ENCODE results near the gene DGKQ.
A peak's percentile ranks its signal among the peaks of the same experiment; 100 is the strongest.

The DGKQ gene

DNA sequence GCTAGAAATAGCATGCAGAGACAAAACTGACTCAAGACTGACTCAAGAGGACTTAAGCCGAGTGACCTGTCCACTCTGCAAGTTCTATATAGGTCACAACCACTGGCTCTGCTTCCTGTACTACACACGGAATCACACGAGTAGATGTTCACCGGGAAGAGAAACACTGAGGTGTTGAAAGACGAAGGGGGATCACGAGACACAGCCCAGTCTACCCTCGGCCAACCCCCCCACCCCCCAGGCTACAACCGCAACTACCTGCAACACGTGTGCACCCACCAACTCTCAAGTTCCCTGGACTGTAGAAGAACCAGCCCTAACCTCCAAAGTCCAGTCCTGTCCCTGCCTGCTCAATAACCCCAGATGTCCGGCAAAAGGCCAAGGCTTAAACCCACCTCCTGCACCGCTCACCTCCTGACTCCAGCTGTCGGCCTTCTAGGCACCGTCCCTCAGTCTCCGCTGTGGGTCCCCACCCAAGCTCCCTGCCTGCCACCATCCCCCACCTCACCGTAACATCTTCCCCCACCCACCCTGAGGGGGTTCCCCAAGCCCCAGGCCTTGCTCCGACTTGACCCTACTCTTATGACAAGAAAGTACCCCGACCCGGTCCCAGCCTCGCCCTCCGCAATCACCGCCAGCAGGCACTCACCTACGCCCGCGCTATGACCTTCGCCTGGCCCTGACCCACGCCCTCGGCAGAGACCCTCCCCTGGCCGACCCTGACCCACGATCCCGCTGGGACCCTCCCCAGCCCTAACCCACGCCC, 42.0 kb downstream of the DGKQ start:
- Histone ChIP-seq H2BK12ac (ENCODE audit: low read length) (no peak overlapping the region), H3K27ac (ENCODE audit: low read depth, low read length) (peak overlapping the region; percentile 50), H4K8ac (ENCODE audit: low read depth, low read length) (peak overlapping the region; percentile 95), H3K36me3 (ENCODE audit: control insufficient read depth in 1 of 2, insufficient read depth in 2 of 2, low read length in 2 of 2) (peaks cover 0 to 5% of the 10 kb centered on the region in 2 experiments), H3K4me1 (ENCODE audit: control insufficient read depth in 1 of 2, insufficient read depth in 2 of 2, low read length in 2 of 2) (peaks cover 7 to 8% of the 10 kb centered on the region in 2 experiments), H3K14ac (ENCODE audit: low read length) (peak overlapping the region; percentile 94), H3K4me3 (ENCODE audit: low read depth, low read length) (peak overlapping the region; percentile 100), H2AK5ac (ENCODE audit: low read length) (peak overlapping the region; percentile 96), H4K12ac (ENCODE audit: low read depth, low read length) (peak overlapping the region; percentile 83), H3K23ac (ENCODE audit: low read length) (no peak overlapping the region), H3K4me2 (ENCODE audit: low read length) (peak overlapping the region; percentile 58), H3K9me3 (ENCODE audit: insufficient read depth, low read depth, low read length) (no peaks in the 10 kb centered on the region), H3K79me2 (ENCODE audit: control insufficient read depth, insufficient read depth, low read length, poor library complexity) (peaks cover 22% of the 10 kb centered on the region), H2AFZ (ENCODE audit: insufficient read depth, low read length, poor library complexity) (peak overlapping the region; percentile 65), H2BK5ac (ENCODE audit: low read depth, low read length, poor library complexity) (peak overlapping the region; percentile 67), H3K4ac (ENCODE audit: low read depth, low read length) (peak overlapping the region; percentile 95), H3K27me3 (ENCODE audit: insufficient read depth, low read length) (no peaks in the 10 kb centered on the region), H4K91ac (ENCODE audit: low read depth, low read length) (peak overlapping the region; percentile 88), H3K79me1 (ENCODE audit: low read length) (peaks cover 7% of the 10 kb centered on the region), H2BK120ac (ENCODE audit: insufficient read depth, low read length, poor library complexity) (peak overlapping the region; percentile 61), H3K18ac (ENCODE audit: low read length) (peak overlapping the region; percentile 86), H3K9ac (ENCODE audit: low read length) (peak overlapping the region; percentile 98)
- DNase-seq = peak in 1 of 2 donors; percentile 16
- WGBS (ENCODE audit: extremely low coverage, insufficient coverage, insufficient read length) = no CpG with 5 or more reads among the region's 31 CpGs

DNA sequence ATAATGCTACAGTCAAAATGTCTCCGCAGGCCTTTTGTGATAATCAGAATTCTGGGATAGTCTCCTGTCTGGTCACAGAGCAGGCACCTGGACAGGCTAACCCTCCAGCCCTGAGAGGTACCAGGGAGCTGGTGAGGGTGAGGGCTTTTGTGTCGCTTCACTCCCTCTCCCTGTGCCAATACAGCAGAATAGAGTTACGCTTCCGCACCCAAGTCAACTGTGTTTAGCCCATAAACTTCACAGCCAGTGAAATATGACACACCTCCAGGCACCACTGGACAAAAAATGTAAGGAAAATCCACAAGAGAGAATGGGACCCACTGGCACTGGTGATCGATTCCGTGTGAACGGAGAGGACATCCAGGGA, 42.6 kb downstream of the DGKQ start:
- Histone ChIP-seq H3K27ac (ENCODE audit: low read depth, low read length) (no peak overlapping the region), H3K4me3 (ENCODE audit: low read depth, low read length) (no peak overlapping the region), H3K36me3 (ENCODE audit: control insufficient read depth in 1 of 2, insufficient read depth in 2 of 2, low read length in 2 of 2) (peaks cover 0 to 5% of the 10 kb centered on the region in 2 experiments), H2AK5ac (ENCODE audit: low read length) (no peak overlapping the region), H3K9me3 (ENCODE audit: insufficient read depth, low read depth, low read length) (no peaks in the 10 kb centered on the region), H3K14ac (ENCODE audit: low read length) (no peak overlapping the region), H4K8ac (ENCODE audit: low read depth, low read length) (no peak overlapping the region), H3K9ac (ENCODE audit: low read length) (no peak overlapping the region), H4K12ac (ENCODE audit: low read depth, low read length) (no peak overlapping the region), H3K79me1 (ENCODE audit: low read length) (peaks cover 7% of the 10 kb centered on the region), H2BK12ac (ENCODE audit: low read length) (no peak overlapping the region), H3K18ac (ENCODE audit: low read length) (no peak overlapping the region), H3K4ac (ENCODE audit: low read depth, low read length) (peak overlapping the region; percentile 95), H2BK5ac (ENCODE audit: low read depth, low read length, poor library complexity) (no peak overlapping the region), H2AFZ (ENCODE audit: insufficient read depth, low read length, poor library complexity) (no peak overlapping the region), H2BK120ac (ENCODE audit: insufficient read depth, low read length, poor library complexity) (no peak overlapping the region), H3K23ac (ENCODE audit: low read length) (no peak overlapping the region), H3K4me2 (ENCODE audit: low read length) (peak overlapping the region; percentile 58), H3K27me3 (ENCODE audit: insufficient read depth, low read length) (no peaks in the 10 kb centered on the region), H4K91ac (ENCODE audit: low read depth, low read length) (no peak overlapping the region), H3K79me2 (ENCODE audit: control insufficient read depth, insufficient read depth, low read length, poor library complexity) (peaks cover 22% of the 10 kb centered on the region), H3K4me1 (ENCODE audit: control insufficient read depth in 1 of 2, insufficient read depth in 2 of 2, low read length in 2 of 2) (peaks cover 7 to 8% of the 10 kb centered on the region in 2 experiments)
- peak in 1 of 2 donors; percentile 26 for DNase-seq
- WGBS (ENCODE audit: extremely low coverage, insufficient coverage, insufficient read length) = no CpG with 5 or more reads among the region's 7 CpGs

DNA sequence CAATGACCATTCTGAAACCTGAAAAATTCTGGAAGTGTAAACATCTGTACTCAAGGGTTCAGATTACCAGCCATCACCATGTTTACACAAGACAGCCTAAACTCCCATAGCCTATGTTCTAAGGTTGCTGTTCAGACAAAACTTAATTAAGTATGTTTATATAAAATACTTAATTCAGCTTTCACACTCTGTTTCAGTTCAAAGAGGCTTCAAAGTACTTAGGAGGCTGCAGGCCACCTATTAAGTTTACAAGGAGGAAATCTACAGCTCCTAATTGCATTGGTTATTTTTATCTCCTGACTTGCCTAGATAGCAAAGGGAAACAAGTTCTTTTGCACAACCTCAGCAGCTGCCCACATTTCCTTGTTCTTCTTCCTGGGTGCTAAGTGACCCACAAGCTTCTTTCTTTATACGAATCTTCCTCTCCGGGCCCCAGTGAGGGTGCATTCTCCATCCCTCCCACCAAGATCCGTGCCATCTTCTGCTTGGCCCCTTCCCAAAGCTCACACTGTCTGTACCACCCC, 43.3 kb downstream of the DGKQ start:
- no peak overlapping the region for H3K9ac ChIP-seq (ENCODE audit: low read length)
- no peak overlapping the region for H3K14ac ChIP-seq (ENCODE audit: low read length)
- H3K79me2 ChIP-seq (ENCODE audit: control insufficient read depth, insufficient read depth, low read length, poor library complexity) = peaks cover 24% of the 10 kb centered on the region
- H3K4me2 ChIP-seq (ENCODE audit: low read length) = no peak overlapping the region
- H3K4me3 ChIP-seq (ENCODE audit: low read depth, low read length) = no peak overlapping the region
- H2AK5ac ChIP-seq (ENCODE audit: low read length) = no peak overlapping the region
- H3K27ac ChIP-seq (ENCODE audit: low read depth, low read length) = no peak overlapping the region
- no peak overlapping the region for H2AFZ ChIP-seq (ENCODE audit: insufficient read depth, low read length, poor library complexity)
- peaks cover 7% of the 10 kb centered on the region for H3K79me1 ChIP-seq (ENCODE audit: low read length)
- peak overlapping the region; percentile 71 for H3K4ac ChIP-seq (ENCODE audit: low read depth, low read length)
- DNase-seq = no peak
- H3K18ac ChIP-seq (ENCODE audit: low read length) = no peak overlapping the region
- no peak overlapping the region for H2BK5ac ChIP-seq (ENCODE audit: low read depth, low read length, poor library complexity)
- H2BK12ac ChIP-seq (ENCODE audit: low read length) = no peak overlapping the region
- no peak overlapping the region for H4K91ac ChIP-seq (ENCODE audit: low read depth, low read length)
- no peaks in the 10 kb centered on the region for H3K27me3 ChIP-seq (ENCODE audit: insufficient read depth, low read length)
- peaks cover 0 to 5% of the 10 kb centered on the region in 2 experiments for H3K36me3 ChIP-seq (ENCODE audit: control insufficient read depth in 1 of 2, insufficient read depth in 2 of 2, low read length in 2 of 2)
- H2BK120ac ChIP-seq (ENCODE audit: insufficient read depth, low read length, poor library complexity) = no peak overlapping the region
- no peak overlapping the region for H3K23ac ChIP-seq (ENCODE audit: low read length)
- peaks cover 2% of the 10 kb centered on the region for H3K9me3 ChIP-seq (ENCODE audit: insufficient read depth, low read depth, low read length)
- WGBS (ENCODE audit: extremely low coverage, insufficient coverage, insufficient read length) = no CpG with 5 or more reads among the region's 3 CpGs
- H4K12ac ChIP-seq (ENCODE audit: low read depth, low read length) = no peak overlapping the region
- no peak overlapping the region for H4K8ac ChIP-seq (ENCODE audit: low read depth, low read length)
- H3K4me1 ChIP-seq (ENCODE audit: control insufficient read depth in 1 of 2, insufficient read depth in 2 of 2, low read length in 2 of 2) = peaks cover 7 to 8% of the 10 kb centered on the region in 2 experiments

DNA sequence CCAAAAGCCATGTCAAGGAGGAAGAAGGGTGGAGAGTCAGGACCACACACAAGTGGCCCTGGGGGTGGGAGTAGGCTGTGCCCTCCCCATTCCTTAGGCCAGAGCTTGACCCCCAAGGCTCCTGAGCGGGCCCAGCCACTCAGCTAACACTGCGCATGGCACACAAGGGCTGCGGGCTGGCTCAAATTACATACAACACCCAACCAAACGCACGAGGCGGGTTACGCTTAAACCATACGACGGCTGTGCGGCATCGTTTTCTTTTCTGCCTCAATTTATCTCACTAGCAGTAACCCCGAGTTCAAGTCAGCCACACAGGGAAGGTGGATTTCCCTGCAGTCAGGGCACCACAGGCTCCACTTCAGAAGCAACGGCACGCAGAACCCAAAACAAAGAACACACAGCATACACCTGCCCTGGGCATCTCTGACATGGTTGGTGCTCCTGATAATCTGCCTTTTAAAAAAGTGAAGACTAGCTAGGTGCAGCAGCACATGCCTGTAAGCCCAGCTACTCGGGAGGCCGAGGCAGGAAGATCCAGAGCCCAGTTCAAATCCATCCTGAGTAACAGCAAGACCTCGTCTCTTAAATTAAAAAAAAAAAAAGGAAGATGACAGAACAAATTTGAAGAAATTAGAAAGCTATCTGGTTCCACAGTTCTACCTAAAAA, 44.1 kb downstream of the DGKQ start:
- Histone ChIP-seq H2BK5ac (ENCODE audit: low read depth, low read length, poor library complexity) (no peak overlapping the region), H3K4ac (ENCODE audit: low read depth, low read length) (peak overlapping the region; percentile 60), H4K12ac (ENCODE audit: low read depth, low read length) (no peak overlapping the region), H3K79me2 (ENCODE audit: control insufficient read depth, insufficient read depth, low read length, poor library complexity) (peaks cover 27% of the 10 kb centered on the region), H3K27ac (ENCODE audit: low read depth, low read length) (no peak overlapping the region), H3K4me1 (ENCODE audit: control insufficient read depth in 1 of 2, insufficient read depth in 2 of 2, low read length in 2 of 2) (peaks cover 7 to 12% of the 10 kb centered on the region in 2 experiments), H3K27me3 (ENCODE audit: insufficient read depth, low read length) (no peaks in the 10 kb centered on the region), H3K4me2 (ENCODE audit: low read length) (no peak overlapping the region), H3K4me3 (ENCODE audit: low read depth, low read length) (no peak overlapping the region), H2AK5ac (ENCODE audit: low read length) (no peak overlapping the region), H3K9ac (ENCODE audit: low read length) (no peak overlapping the region), H2BK12ac (ENCODE audit: low read length) (no peak overlapping the region), H3K18ac (ENCODE audit: low read length) (no peak overlapping the region), H4K91ac (ENCODE audit: low read depth, low read length) (no peak overlapping the region), H3K14ac (ENCODE audit: low read length) (no peak overlapping the region), H2BK120ac (ENCODE audit: insufficient read depth, low read length, poor library complexity) (no peak overlapping the region), H4K8ac (ENCODE audit: low read depth, low read length) (no peak overlapping the region), H3K79me1 (ENCODE audit: low read length) (peaks cover 7% of the 10 kb centered on the region), H2AFZ (ENCODE audit: insufficient read depth, low read length, poor library complexity) (no peak overlapping the region), H3K9me3 (ENCODE audit: insufficient read depth, low read depth, low read length) (peaks cover 2% of the 10 kb centered on the region), H3K36me3 (ENCODE audit: control insufficient read depth in 1 of 2, insufficient read depth in 2 of 2, low read length in 2 of 2) (peaks cover 0 to 5% of the 10 kb centered on the region in 2 experiments), H3K23ac (ENCODE audit: low read length) (no peak overlapping the region)
- WGBS (ENCODE audit: extremely low coverage, insufficient coverage, insufficient read length) = no CpG with 5 or more reads among the region's 17 CpGs
- no peak for DNase-seq

All from trophoblast cell (in vitro differentiated cells and primary cell).